ENCODE data around the gene MED13L.

DNA sequence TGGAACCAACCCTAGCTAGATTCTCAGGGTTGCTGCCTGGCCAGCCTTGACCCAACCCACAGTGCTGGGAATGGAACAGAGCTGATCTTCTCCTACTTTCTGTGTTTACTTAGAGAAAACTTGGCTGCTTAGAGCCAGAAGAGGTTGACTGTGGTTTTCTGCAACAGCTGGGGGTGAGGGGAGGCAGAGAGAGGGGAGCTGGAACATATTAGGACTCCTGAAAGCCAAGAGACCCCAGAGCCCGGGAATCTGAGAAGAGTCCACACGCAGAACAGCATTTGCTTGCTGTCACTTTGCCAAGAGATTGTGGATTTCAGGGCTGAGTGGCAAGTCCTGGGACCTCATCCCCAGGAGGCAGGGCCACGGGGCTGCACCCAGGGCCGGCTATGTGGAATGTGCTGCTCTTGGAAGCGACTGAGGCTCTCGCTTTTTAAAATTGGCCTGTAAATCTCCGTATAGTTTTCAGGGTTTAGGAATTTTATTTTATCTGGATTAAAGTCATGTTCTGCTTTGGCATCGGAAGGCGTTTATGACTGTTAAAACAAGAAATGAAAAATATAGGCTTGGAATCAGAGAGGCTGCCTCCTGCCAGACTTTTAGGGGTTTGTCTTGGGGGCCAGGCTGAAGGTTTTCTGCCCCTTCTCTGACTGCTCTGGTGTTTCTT, 22.3 kb upstream of the MED13L start:
- TF ChIP-seq EZH2 (IDR thresholded peaks at IDR 0.05; ENCODE audit: low read length), result no peak
- TF ChIP-seq, protein P1, sequence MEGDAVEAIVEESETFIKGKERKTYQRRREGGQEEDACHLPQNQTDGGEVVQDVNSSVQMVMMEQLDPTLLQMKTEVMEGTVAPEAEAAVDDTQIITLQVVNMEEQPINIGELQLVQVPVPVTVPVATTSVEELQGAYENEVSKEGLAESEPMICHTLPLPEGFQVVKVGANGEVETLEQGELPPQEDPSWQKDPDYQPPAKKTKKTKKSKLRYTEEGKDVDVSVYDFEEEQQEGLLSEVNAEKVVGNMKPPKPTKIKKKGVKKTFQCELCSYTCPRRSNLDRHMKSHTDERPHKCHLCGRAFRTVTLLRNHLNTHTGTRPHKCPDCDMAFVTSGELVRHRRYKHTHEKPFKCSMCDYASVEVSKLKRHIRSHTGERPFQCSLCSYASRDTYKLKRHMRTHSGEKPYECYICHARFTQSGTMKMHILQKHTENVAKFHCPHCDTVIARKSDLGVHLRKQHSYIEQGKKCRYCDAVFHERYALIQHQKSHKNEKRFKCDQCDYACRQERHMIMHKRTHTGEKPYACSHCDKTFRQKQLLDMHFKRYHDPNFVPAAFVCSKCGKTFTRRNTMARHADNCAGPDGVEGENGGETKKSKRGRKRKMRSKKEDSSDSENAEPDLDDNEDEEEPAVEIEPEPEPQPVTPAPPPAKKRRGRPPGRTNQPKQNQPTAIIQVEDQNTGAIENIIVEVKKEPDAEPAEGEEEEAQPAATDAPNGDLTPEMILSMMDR (optimal IDR thresholded peaks at IDR 0.05 in 1 of 3, IDR thresholded peaks at IDR 0.05 in 1 of 3, conservative IDR thresholded peaks at IDR 0.05 in 1 of 3; ENCODE audit: extremely low read depth in 1 of 3, insufficient read depth in 2 of 3, low read length in 3 of 3), result no peak

Measured in keratinocyte (primary cell).